Activated effector memory CD4-positive, alpha-beta T cell treated with anti-CD3 and anti-CD28 coated beads, Interleukin-2, amount 50 U/mL, for 16 hours (primary cell): Measurements from ENCODE around the gene HRH1.
"Not testable (repeated sequence)": the region's sequence is repeated elsewhere in the genome, so short reads cannot be mapped to it uniquely, and the experiment has no call there.

Source experiments
- DNase-seq: peaks from one replicate; pipeline ENCODE4 v3.0.0-alpha.2; 2020

Gene HRH1

GRCh38 chr3:11173828-11174465, 19.7 kb downstream of the HRH1 start:
- no peak for DNase-seq

GRCh38 chr3:11178421-11178820, 24.1 kb downstream of the HRH1 start:
- no peak for DNase-seq

DNA sequence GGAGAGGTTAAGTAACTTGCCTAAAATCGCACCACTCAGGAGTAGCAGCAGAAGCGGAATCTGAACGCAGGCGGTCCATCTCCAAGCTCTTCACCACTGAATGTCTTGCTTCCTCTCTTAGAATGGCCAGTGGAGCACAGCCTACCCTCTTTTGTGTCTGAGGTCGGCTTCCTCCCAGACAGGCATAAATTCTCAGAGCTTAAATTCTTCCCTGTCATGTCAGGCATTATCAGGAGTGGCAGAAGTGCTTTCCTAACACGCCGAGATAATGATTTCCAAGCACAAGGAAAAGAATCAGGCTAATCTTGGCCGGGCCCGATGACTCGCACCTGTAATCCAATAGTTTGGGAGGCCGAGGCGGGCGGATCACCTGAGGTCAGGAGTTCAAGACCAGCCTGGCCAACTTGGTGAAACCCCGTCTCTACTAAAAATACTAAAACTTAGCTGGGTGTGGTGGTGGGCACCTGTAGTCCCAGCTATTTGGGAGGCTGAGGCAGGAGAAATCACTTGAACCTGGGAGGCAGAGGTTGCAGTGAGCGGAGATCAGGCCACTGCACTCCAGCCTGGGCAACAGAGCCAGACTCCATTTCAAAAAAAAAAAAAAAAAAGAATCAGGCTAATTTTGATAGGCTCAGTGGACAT, 30.2 kb downstream of the HRH1 start:
- not testable (repeated sequence) for DNase-seq

DNA sequence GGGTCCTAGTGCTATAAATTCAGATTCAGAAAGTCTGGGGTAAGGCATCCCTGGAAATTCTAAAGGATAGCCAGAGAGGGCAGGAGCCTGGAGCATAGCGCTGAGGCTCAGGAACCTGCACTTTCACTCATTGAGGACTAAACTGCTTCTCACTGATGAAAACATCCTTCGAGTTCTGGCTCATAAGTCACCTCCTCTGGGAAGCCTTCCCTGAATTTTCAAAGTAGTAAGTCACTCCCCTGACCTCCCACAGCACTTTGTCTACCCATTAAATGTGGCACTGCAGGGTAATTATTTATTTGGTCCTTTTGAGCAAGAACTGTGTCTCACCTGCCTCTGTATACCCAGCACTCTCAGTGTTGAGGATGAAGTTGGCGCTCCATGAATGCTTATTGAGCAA, 30.9 kb downstream of the HRH1 start:
- DNase-seq: no peak

GRCh38 chr3:11185564-11186317, 31.4 kb downstream of the HRH1 start:
- DNase-seq: no peak

DNA sequence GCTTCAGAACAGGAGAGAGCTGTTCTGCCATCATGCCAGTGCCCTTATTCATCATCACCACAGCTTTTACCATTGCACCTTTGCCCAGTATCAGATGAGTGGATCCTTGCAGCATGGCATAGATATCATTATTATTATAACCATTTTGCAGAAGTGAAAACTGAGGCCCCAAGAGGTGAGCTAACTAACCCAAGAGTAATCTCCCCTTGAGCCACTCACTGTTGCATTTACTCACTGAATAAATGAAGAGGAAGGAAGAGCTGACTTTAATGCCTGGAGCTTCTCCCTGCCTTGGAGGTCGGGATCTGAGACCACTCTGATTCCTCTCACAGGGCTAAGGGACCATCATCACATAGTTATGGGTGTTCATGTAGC, 32.0 kb downstream of the HRH1 start:
- DNase-seq: no peak

DNA sequence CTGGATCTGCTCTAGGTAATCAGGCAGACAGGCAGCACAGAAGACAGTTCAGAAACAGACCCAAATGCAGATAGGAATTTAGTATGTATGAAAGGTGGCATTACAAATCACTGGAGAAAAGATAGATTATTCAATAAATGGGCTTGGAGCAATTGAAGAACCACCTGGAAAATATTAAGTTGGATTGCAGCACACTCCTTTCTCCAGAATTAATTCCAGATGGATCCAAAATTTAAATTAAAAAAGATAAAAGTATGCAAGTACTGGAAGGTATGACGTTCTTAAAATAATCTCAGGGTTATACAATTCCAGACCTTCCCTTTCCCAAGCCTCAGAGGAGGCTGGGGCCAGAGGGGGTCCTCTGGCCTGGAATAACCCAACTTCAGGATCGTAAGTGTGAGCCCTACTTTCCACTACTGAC, 32.5 kb downstream of the HRH1 start:
- no peak for DNase-seq

- no peak for DNase-seq
Observed at GRCh38 chr3:11187681-11188080, 33.4 kb downstream of the HRH1 start.

DNA sequence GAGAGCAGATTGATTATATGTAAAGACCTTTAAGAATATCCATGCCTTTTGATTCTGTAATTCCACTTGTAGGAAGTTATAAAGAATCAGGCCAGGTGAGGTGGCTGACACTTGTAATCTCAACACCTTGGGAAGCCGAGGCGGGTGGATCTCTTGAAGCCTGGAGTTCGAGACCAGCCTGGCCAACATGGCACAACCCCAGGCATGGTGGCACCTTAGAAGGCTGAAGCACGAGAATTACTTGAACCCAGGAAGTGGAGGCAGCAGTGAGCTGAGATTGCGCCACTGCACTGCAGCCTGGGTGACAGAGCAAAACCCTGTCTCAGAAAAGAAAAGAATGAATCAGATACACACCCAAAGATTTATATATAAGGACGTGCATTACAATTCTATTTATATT, 33.9 kb downstream of the HRH1 start:
- DNase-seq: no peak

GRCh38 chr3:11195201-11195600, 40.9 kb downstream of the HRH1 start:
- no peak for DNase-seq

GRCh38 chr3:11195721-11196332, 41.5 kb downstream of the HRH1 start:
- no peak for DNase-seq

DNA sequence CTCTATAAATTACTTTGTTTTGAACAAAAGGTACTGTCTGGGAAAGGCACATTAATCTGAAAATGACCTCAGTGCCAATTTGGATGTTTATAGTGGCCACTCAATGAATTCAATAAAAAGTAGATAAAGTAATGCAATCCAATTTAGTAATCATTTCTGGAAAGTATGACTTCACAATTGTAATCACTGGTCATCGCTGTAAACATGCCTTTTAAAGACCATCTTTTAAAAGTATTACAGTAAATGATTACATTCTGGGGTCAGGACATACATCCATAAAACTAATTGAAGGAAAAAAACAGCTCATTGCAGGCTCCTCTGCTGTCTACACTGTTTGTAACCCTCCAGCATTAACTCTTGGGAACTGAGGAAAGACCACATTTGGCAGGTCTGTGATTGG, 43.2 kb downstream of the HRH1 start:
- DNase-seq: no peak

DNA sequence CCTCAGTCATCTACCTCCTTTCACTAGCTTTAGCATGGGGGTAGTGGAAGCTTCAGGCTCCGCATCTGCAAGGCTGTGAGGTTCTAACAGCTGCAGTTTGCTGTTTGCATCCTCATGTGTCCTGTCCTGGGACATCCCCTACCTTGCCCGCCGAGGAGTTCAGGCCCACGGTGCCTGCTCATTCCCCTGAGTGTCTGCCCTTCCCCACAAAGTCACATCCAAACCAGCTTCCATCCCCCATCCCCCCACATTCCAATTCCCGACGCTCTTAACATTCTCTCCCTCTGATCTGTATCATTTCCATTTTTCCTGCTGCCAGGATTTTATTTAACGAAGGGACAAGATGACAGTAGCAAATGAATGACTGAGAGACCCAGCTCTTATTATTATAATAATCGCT, 43.8 kb downstream of the HRH1 start:
- no peak for DNase-seq

DNA sequence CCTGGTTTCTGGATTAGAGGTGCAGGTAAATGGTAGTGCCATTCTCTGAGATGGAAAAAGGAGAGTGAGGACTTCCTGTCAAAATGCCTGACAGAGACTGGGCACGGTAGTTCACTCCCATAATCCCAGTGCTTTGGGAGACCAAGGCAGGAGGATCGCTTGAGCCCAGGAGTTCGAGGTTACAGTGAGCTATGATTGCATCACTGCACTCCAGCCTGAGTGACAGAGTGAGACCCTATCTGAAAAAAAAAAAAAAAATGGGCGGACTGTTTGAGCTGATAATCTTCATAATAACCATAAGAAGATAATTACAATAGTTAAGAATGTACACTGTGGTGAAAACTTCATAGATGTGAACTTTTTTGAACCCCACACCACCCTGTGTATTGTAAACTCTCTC, 44.2 kb downstream of the HRH1 start:
- no peak for DNase-seq

GRCh38 chr3:11199902-11200845, 45.9 kb downstream of the HRH1 start:
- DNase-seq: no peak

DNA sequence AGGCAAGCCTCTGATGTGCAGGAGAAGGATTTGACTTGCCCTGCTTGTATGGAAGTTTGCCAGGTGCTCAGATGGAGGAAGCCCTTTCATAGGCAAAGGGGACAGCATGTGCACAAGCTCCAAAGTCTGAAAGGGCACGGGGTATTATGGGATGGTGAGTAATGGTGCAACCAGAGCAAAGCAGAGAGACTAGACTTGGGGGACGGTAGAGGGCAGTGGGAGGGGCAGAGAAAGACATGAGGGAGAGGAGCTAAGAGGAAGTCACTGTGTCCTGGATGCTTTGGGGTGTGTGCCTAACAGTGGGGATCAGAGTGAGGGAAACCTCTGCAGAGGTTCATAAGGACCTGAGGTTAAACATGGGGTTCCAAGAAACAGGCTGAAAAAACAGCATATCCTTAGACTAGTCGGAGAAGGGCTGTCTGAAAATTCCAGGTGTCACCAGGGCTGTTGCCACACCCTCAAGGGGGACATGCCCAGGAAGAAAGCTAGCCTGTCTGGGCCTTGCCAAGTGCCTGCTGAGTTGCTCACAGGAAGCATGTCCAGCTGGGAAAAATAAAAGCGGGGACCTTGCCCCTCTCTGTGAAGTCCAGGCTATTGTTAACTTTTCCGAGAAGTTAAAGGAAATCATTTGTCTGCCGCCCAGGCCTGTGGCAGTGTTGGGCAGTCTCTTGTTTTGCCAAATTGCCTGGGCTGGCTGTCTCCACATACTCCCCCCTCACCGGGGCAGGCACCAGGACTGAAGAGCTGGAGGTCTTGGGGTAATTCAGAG, 47.1 kb downstream of the HRH1 start:
- DNase-seq: peak; percentile 37

GRCh38 chr3:11203961-11204360, 49.7 kb downstream of the HRH1 start:
- DNase-seq: no peak

DNA sequence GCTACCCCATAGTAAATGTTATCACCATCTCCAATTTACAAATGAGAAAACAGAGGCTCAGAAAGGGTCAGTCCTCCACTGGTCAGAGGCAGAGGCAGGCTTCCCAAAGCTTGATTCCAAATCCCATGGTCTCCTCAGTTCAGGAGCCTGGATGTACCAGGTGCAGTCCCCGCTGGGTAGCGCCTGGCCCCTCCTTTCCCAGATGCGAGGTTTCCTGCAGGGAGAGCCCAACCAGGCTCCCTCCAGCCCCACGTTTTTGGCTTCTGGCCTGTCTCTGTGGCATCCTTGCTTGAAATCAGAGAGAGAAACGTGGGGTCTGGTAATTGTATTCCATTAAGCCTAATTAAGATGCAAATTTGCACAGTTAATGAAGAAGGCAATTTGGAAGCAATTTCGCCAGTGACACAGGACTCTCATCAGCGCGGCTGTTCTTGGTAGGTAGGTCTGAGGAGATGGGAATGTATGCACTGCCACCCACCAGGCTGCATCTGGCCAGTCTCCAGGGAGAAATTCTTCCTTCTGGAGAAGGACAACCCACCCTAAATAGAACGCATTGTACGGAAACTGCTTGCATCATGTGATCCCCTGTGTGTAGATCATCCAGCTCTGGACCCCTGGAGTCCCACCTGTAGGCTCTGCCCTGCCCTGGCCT, 50.5 kb downstream of the HRH1 start:
- DNase-seq: no peak

- DNase-seq: not testable (repeated sequence)
Observed at GRCh38 chr3:11205881-11206280, 51.6 kb downstream of the HRH1 start.

DNA sequence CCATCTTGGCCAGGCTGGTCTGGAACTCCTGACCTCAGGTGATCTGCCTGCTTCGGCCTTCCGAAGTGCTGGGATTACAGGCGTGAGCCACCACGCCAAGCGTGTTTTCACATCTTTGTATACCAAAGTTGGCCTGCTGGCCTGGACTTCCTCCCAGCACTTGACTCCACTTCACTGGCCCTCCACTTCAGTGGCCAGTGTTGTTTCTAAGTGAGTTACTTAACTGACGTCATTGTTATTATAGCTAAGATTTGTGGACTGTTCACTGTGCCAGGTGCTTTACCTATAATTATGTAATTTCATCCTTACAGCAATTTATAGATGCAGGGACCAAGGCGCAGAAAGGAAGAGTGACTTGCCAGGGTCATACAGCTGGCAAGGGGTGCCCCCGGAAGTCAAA, 52.0 kb downstream of the HRH1 start:
- DNase-seq: no peak

GRCh38 chr3:11206953-11207352, 52.7 kb downstream of the HRH1 start:
- DNase-seq: no peak
